ENCODE results near the gene CCDC30.

- TF ChIP-seq CTCF (IDR thresholded peaks at IDR 0.05) = no peak
- TF ChIP-seq POLR2A (IDR thresholded peaks at IDR 0.05) = no peak
Measured at GRCh38 chr1:42690477-42691156, 227.5 kb downstream of the CCDC30 start.

Data from uterus (tissue), 2 donors.